GM12878 (cell line): Measurements from ENCODE around the gene SPEG. TPM values are rescaled to one million over a fixed set of nuclear protein-coding genes. Genes with fewer than 3 reads are reported as not detected.

Experiments used
- ATAC-seq: fragments of 200-7000 bp; cut with Tn5 transposase; 3 replicates; pipeline ENCODE4 v1.9.1; 2020; ENCODE audit warnings: mild to moderate bottlenecking, moderate library complexity
- BruUV-seq: library from RNA; stranded (reverse); fragments of 400-500 nt; replicated peaks from 2 replicates; lab custom pipeline; 2021; lab: Mats Ljungman, UMichigan
- CTCF ChIA-PET: fragments of 300-600 bp; sonication (Branson Sonifier 250); formaldehyde crosslinking; extraction: SDS; loops from one replicate; lab custom pipeline; 2021; ENCODE audit warnings: inconsistent platforms; lab: Yijun Ruan, JAX
- POLR2A ChIA-PET: fragments of 350-600 bp; formaldehyde crosslinking; extraction: SDS; loops from one replicate; lab custom pipeline; 2021; ENCODE audit warnings: inconsistent platforms; lab: Charles Lee
- RAD21 ChIA-PET: fragments of 300-600 bp; sonication (Branson Sonifier 250); formaldehyde crosslinking; loops from one replicate; lab custom pipeline; 2023; ENCODE audit warnings: antibody characterized with exemption; ENCODE audit not compliant: unreplicated experiment; lab: Charles Lee
- SMC1A ChIA-PET: fragments of 300-600 bp; sonication (Branson Sonifier 250); formaldehyde crosslinking; loops from one replicate; lab custom pipeline; 2023; ENCODE audit not compliant: unreplicated experiment, uncharacterized antibody; lab: Charles Lee
- DNase-seq: peaks from one replicate; pipeline ENCODE4 v3.0.0-alpha.2; 2011; ENCODE audit warnings: low read depth, low spot score
- FAIRE-seq: peaks from 3 replicates; lab custom pipeline; 2011; peaks lifted over from hg19 to GRCh38; lab: Jason Lieb, UNC
- H2AFZ ChIP-seq: 2 replicates; pipeline ENCODE4 v1.6.0; 2011; ENCODE audit warnings: low read depth, low read length, control low read depth; ENCODE audit not compliant: control insufficient read depth
- H3K27ac ChIP-seq: 2 replicates; pipeline ENCODE4 v1.5.1; 2011; ENCODE audit warnings: control low read depth; ENCODE audit not compliant: control insufficient read depth, insufficient read depth
- H3K27me3 ChIP-seq, 2 experiments: replicated peaks in 1 of 2; 2 replicates each; pipeline versions ENCODE4 v1.6.0 to v1.6.1; 2011; ENCODE audit warnings: low read length in 1 of 2; ENCODE audit not compliant: control insufficient read depth in 2 of 2, insufficient read depth in 2 of 2
- H3K36me3 ChIP-seq, 2 experiments: 2 replicates each; pipeline ENCODE4 v1.5.1; 2011; ENCODE audit warnings: low read length in 1 of 2; ENCODE audit not compliant: control insufficient read depth in 2 of 2, insufficient read depth in 2 of 2
- H3K4me1 ChIP-seq: 2 replicates; pipeline ENCODE4 v1.6.1; 2011; ENCODE audit warnings: mild to moderate bottlenecking, low read length, moderate library complexity, mixed read lengths; ENCODE audit not compliant: control insufficient read depth, insufficient read depth
- H3K4me2 ChIP-seq: 2 replicates; pipeline ENCODE4 v1.6.0; 2011; ENCODE audit warnings: control low read depth; ENCODE audit not compliant: control insufficient read depth, insufficient read depth
- H3K4me3 ChIP-seq: fragments of 200-600 bp; sonication (generic); 2 replicates; pipeline ENCODE4 v1.5.1; 2016
- H3K79me2 ChIP-seq: 2 replicates; pipeline ENCODE4 v1.6.0; 2011; ENCODE audit warnings: low read length; ENCODE audit not compliant: control insufficient read depth, insufficient read depth
- H3K9ac ChIP-seq: 2 replicates; pipeline ENCODE4 v1.8.0; 2011; ENCODE audit warnings: low read length, control low read depth, mixed read lengths; ENCODE audit not compliant: control insufficient read depth, insufficient read depth
- H3K9me3 ChIP-seq: replicated peaks from 3 replicates; pipeline ENCODE4 v1.5.1; 2011; ENCODE audit warnings: mild to moderate bottlenecking, low read length; ENCODE audit not compliant: control insufficient read depth, insufficient read depth
- H4K20me1 ChIP-seq: 2 replicates; pipeline ENCODE4 v1.6.0; 2011; ENCODE audit not compliant: control insufficient read depth, insufficient read depth
- CBX5 ChIP-seq: sonication (generic); IDR thresholded peaks from 2 replicates; pipeline ENCODE4 v1.6.1; 2016; ENCODE audit warnings: low read depth, moderate library complexity, mild to moderate bottlenecking, inconsistent platforms
- CEBPB ChIP-seq, 2 experiments: fragments of 150-350 bp in 1 of 2; IDR thresholded peaks; 2 replicates each; pipeline ENCODE4 v1.6.1; 2012 to 2014; ENCODE audit warnings: low read depth in 2 of 2, low read length in 2 of 2, borderline replicate concordance in 1 of 2, inconsistent platforms in 1 of 2
- HCFC1 ChIP-seq: fragments of 150-350 bp; IDR thresholded peaks from 2 replicates; pipeline ENCODE4 v1.6.1; 2014; ENCODE audit warnings: low read length
- NFIC ChIP-seq: IDR thresholded peaks from 2 replicates; pipeline ENCODE4 v1.6.1; 2012; ENCODE audit warnings: low read depth, mild to moderate bottlenecking, inconsistent platforms, low read length, moderate library complexity
- STAT3 ChIP-seq: IDR thresholded peaks from 2 replicates; pipeline ENCODE4 v1.6.1; 2011; ENCODE audit warnings: low read depth, low read length, improper control_type of control experiment
- TBL1XR1 ChIP-seq: IDR thresholded peaks from 2 replicates; pipeline ENCODE4 v1.6.1; 2012; ENCODE audit warnings: low read depth, low read length, improper control_type of control experiment
- TCF3 ChIP-seq: IDR thresholded peaks from 2 replicates; pipeline ENCODE4 v1.6.1; 2012; ENCODE audit warnings: low read depth, mild to moderate bottlenecking, low read length, borderline replicate concordance; ENCODE audit not compliant: insufficient read depth
- ZBTB40 ChIP-seq: fragments of 450-650 bp; IDR thresholded peaks from 2 replicates; pipeline ENCODE4 v1.6.1; 2016; ENCODE audit warnings: mild to moderate bottlenecking, moderate library complexity, borderline replicate concordance
- ZNF207 ChIP-seq: fragments of 450-650 bp; IDR thresholded peaks from 2 replicates; pipeline ENCODE4 v1.6.1; 2014; ENCODE audit warnings: antibody characterized with exemption, mild to moderate bottlenecking, borderline replicate concordance
- ZZZ3 ChIP-seq: IDR thresholded peaks from 2 replicates; pipeline ENCODE4 v1.6.1; 2011; ENCODE audit warnings: low read depth; ENCODE audit not compliant: control insufficient read depth, insufficient read length
- WGBS: methylation state at CpG from one replicate; pipeline ENCODE4 v1.1.6; 2016; ENCODE audit warnings: low lambda C conversion rate; ENCODE audit not compliant: insufficient replicate concordance, insufficient coverage; ENCODE audit errors: missing lambda C conversion rate; 5-methylcytosine and 5-hydroxymethylcytosine counted together
- in situ Hi-C: fragments of 300-500 bp; cut with MboI; formaldehyde crosslinking; loops from 9 replicates; pipeline ENCODE4 v1.14.3; 2018; ENCODE audit warnings: mixed read lengths
- intact Hi-C: fragments of 100-400 bp; cut with micrococcal nuclease; formaldehyde crosslinking; loops from one replicate; pipeline ENCODE4 v1.14.2; 2022; ENCODE audit not compliant: unreplicated experiment
- polyA plus RNA-seq, 11 experiments: library from polyadenylated mRNA; depleted of rRNA in 4 of 11; unstranded in 6 of 11; stranded (reverse) in 5 of 11; fragments of >200 nt; fragmentation: Nextera tagmentation in 4 of 11; fragmentation: Illumina TruSeq in 1 of 11; extraction: Ambion mirVana in 4 of 11; extraction: Trizol in 1 of 11; gene quantifications; 1 replicate in 1 of 11; 2 replicates in 10 of 11; pipeline versions ENCODE4 v1.2.1 to v1.2.3, GENCODE V29; 2011 to 2016; ENCODE audit warnings: inconsistent platforms in 2 of 11, missing spikeins in 2 of 11, low read depth in 1 of 11
- total RNA-seq, 4 experiments: library from RNA; depleted of rRNA in 3 of 4; stranded (reverse); fragments of >200 nt in 3 of 4; fragmentation: Illumina TruSeq in 1 of 4; extraction: Trizol in 1 of 4; gene quantifications; 2 replicates each; pipeline versions ENCODE4 v1.2.1 to v1.2.3, GENCODE V29; 2013 to 2021

Gene SPEG
- total and polyA plus RNA-seq, 10 of the 15 experiments (the other 5 are each of a cell fraction or from before 2014, with no cell fraction given) = 0.03 to 0.28 TPM; not detected in 8

GRCh38 chr2:219466816-219467735 is 32.4 kb downstream of the SPEG start:
- ChIA-PET POLR2A (no interaction called here), SMC1A (no interaction called here), RAD21 (no interaction called here), CTCF (no interaction called here)
- no peak for ATAC-seq
- in situ Hi-C loops = no loop called here
- FAIRE-seq = no peak
- no peak for TF ChIP-seq STAT3
- no peaks in the 10 kb centered on the region for H3K4me1 ChIP-seq
- BruUV-seq = no TSS peak
- no peaks in the 10 kb centered on the region for H3K36me3 ChIP-seq
- no peak for DNase-seq
- H2AFZ ChIP-seq = no peak overlapping the region
- H3K27me3 ChIP-seq = no peaks in the 10 kb centered on the region
- H3K9me3 ChIP-seq = no peaks in the 10 kb centered on the region
- H3K9ac ChIP-seq = no peak overlapping the region
- H3K4me2 ChIP-seq = no peak overlapping the region
- intact Hi-C loops = no loop called here
- 31% methylated on average over 25 of the region's 28 CpGs for WGBS
- H3K4me3 ChIP-seq = no peak overlapping the region
- H3K79me2 ChIP-seq = no peaks in the 10 kb centered on the region
- H3K27ac ChIP-seq = no peak overlapping the region
- H4K20me1 ChIP-seq = no peaks in the 10 kb centered on the region

GRCh38 chr2:219467736-219468075 is 33.1 kb downstream of the SPEG start:
- Histone ChIP-seq H3K4me2 (no peak overlapping the region), H3K9ac (no peak overlapping the region), H3K9me3 (no peaks in the 10 kb centered on the region), H3K4me3 (no peak overlapping the region), H3K27me3 (no peaks in the 10 kb centered on the region), H3K36me3 (no peaks in the 10 kb centered on the region), H4K20me1 (no peaks in the 10 kb centered on the region), H3K79me2 (no peaks in the 10 kb centered on the region), H3K27ac (no peak overlapping the region), H3K4me1 (no peaks in the 10 kb centered on the region), H2AFZ (no peak overlapping the region)
- 34% methylated on average over 2 of the region's 2 CpGs for WGBS
- BruUV-seq = no TSS peak
- ATAC-seq (no peak), FAIRE-seq (no peak), DNase-seq (no peak)
- in situ Hi-C loops = no loop called here
- ChIA-PET RAD21 (no interaction called here), SMC1A (no interaction called here), CTCF (no interaction called here), POLR2A (no interaction called here)
- intact Hi-C loops = no loop called here
- TF ChIP-seq CBX5 (no peak), TBL1XR1 (no peak), ZBTB40 (no peak), NFIC (no peak), CEBPB (IDR thresholded peaks at IDR 0.05; ENCODE audit: borderline replicate concordance in 1 of 2, low read depth in 2 of 2, low read length in 2 of 2) (no peak), TCF3 (no peak), STAT3 (no peak), ZNF207 (no peak), HCFC1 (no peak), ZZZ3 (no peak)
